Activated T-cell treated with anti-CD3 and anti-CD28 coated beads for 1 hour (primary cell): ENCODE measurements around the gene MYH6.

ENCODE experiments used
- DNase-seq: peaks from one replicate; pipeline ENCODE4 v3.0.0-alpha.2; 2020; ENCODE audit warnings: low read depth

Gene MYH6

DNA sequence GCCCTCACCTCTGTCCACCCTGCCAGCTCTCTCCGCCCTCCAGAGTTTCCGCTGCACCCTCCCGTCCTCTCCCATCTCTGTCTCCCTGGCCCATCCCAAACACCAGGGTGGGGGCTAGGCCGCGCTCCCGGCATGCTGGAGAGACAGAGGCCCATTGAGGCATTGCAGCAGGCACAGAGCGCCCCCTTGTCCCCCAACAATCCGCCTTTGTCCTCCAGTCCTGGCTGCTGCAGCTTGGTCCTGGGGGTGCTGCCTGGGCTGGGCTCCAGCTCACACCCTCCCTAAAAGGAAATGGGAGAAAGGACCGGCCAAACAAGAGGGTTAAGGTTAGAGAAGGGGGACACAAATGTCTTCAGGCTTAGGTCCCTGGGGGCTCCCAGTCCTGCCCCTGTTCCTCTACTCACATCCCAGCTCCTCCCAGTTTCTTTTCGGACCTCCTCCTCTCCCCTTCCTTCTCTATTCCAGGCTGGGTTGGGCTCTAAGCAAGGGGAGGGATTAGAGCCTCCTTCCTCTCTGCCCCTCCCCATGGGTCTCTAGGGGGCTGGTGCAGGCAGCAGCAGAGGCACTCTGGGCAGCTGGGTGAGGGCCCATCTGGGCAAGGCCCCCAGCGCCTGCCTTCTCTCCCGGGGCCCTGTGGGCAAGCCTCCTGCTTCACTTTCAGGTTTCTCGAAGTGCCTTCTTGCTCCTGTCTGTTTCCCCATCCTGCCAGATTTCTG is 31.4 kb downstream of the MYH6 start, which contains the start of gene CMTM5:
TSS of gene CMTM5 (plus strand) at position 565 of the 716 bp plus-strand sequence. CDS start 206 bp downstream, outside the sequence.
- no peak for DNase-seq

DNA sequence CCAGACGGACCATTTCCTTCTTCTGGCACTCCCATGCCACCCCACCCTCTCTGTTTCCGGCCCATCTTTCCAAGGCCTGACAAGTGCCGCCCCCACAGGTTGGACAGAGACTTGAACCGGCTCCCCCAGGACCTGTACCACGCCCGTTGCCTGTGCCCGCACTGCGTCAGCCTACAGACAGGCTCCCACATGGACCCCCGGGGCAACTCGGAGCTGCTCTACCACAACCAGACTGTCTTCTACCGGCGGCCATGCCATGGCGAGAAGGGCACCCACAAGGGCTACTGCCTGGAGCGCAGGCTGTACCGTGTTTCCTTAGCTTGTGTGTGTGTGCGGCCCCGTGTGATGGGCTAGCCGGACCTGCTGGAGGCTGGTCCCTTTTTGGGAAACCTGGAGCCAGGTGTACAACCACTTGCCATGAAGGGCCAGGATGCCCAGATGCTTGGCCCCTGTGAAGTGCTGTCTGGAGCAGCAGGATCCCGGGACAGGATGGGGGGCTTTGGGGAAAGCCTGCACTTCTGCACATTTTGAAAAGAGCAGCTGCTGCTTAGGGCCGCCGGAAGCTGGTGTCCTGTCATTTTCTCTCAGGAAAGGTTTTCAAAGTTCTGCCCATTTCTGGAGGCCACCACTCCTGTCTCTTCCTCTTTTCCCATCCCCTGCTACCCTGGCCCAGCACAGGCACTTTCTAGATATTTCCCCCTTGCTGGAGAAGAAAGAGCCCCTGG is 32.4 kb downstream of the MYH6 start:
- DNase-seq: no peak

DNA sequence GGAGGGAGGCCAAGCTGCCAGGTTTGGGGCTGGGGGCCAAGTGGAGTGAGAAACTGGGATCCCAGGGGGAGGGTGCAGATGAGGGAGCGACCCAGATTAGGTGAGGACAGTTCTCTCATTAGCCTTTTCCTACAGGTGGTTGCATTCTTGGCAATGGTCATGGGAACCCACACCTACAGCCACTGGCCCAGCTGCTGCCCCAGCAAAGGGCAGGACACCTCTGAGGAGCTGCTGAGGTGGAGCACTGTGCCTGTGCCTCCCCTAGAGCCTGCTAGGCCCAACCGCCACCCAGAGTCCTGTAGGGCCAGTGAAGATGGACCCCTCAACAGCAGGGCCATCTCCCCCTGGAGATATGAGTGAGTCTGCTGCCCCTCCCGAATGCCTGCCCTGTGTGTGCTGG is 35.0 kb downstream of the MYH6 start:
- no peak for DNase-seq

DNA sequence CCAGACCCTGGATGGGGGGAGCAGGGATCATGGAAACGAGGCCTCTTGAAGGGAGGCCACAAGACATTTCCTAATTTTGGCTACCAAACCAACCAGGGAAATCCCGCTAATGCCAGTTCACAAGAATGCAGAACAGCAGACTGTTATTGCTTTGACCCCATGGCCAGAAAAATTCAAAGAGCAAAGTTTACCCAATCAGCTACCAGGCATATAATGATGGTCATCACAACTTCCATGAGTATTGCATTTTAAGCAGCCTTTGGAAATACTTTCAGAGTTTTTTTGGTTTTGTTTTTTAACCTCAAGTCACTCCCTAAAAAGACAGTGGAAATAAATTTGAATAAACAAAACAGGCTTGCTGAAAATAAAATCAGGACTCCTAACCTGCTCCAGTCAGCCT is 35.6 kb downstream of the MYH6 start, which contains the start of gene IL25:
TSS of gene IL25 (plus strand) at position 301 of the 400 bp plus-strand sequence.
- DNase-seq: no peak

DNA sequence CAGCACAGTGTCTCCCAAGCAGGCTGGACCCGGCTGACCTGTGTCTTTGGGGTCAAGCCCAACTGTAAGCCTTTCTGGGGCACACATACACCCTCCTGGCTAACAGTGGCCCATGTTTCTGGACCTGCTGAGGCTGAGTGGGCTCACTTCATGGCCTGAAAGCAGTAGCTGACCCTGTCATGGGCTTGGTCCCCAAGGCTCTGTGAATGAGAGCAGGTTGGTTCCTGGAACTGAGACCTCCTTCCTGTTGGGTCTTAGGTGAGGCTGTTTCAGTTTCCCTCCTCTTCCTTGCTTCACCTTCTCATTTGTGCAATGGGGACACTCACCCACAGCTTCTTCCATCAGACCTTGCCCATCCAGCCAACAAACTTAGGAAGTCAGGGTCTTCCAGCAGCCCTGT is 36.2 kb downstream of the MYH6 start:
- no peak for DNase-seq

DNA sequence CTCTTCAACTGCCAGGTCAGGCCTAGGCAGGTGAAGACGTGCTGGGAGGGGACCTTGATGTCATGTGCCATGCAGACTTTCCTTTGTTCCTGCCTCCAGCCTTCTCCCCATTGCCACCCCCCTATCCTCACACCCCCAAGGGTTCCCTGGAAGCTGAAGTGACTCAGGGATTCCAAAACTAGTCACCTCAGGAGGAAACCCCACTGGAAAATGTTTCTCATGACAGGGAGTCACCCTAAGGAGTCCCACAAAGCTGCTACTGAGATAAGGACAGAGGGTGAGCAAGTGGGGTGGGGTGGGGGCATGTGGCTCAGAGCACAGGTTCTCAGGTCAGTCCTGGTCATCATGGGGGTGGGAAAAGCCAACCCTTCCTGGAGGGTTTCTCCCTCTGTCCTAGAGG is 37.9 kb downstream of the MYH6 start:
- DNase-seq: no peak

DNA sequence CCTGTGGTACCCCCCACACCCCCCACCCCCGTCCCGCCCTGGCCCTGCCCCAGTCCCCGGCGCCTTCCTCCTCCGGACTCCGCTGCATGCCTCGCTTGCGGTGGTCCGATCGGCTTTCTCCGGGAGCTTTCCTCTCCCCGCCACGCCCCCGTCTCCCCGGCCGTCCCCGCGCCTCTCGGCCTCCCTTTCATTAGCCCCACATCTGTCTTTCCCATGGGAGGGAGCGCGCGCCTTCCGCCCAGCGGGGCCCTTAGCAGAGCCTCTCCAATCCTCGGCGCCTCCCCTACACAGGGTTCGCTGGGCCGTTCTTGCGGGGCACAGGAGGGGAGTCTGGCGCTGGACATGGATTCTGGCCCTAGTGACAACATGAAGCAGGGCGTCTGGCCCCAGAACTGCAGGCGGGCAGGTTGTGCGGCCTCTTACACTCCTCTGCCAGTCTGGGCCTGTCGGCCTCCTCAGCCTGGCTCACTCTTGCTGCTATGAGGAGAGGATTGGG is 41.6 kb downstream of the MYH6 start:
- no peak for DNase-seq

DNA sequence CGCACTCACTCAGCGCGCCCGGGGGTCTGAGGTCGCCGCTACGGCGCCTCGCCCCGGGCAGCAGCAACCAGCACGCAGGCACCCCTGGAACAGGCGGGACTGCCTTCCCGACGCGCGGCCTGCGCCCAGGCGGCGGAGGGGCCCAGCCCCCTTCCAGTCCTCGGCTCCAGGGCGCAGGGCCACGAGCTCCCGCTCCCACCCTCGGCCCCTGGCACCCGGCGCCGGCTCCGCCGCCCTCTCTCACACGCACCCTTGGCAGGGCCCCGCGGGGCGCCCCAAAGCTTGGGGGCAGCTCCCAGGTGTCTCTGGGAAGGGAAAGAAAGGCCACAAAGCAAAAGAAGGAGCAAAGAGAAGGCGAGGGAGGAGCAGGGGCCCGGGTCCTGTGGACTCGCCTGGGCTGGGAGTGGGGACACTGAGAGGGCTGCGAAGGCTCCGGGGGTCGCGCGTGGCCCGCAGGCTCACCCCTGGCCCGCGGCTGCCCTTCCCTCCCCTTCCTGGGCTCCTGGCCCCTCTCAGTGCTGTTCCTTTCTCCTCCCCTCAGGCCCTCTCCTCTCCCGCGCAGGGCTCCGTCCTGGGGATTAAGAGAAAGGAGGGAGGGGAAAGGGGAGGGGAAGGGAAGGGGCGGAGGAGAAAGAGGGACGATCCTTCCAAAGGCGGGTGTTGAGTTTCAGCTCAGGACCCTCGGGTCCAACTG is 42.2 kb downstream of the MYH6 start:
- no peak for DNase-seq

DNA sequence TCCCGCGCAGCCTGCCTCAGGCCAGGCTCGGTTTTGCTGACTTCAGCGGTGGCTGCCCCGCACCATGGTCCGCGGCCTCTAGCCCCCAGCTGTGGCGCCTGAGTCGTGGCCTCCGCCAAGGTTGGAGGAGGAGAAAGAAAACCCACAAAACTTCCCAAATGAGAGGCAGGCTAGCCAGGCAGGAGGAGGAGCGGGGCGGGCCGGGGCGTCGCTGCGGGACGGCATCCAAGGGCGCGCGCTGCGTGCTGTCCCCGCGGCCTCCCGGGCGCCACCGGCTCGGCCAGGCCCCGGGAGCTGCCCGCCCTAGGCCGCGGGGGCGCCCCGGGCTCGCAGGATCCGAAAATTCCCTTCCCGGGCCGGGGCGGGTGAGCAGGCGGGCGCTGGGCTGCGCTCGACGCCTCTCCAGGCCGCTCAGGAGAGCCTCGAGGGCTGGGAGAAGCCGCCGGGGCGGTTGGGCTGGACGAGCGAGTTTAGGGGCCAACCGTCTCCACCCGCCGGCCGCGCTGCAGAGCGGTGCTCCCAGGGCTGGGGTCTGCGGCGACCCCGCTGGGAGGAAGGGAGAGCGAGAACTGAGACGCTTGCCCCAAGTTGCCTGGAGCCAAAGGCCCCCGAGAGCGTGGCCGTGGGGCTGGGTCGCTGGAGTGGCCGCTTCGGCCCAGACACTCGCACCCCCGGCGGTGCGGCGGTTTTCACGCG is 42.9 kb downstream of the MYH6 start, which contains the start of gene EFS:
TSS of gene EFS (minus strand) at position 137 of the 696 bp plus-strand sequence. CDS start 147 bp downstream, outside the sequence.
- no peak for DNase-seq

DNA sequence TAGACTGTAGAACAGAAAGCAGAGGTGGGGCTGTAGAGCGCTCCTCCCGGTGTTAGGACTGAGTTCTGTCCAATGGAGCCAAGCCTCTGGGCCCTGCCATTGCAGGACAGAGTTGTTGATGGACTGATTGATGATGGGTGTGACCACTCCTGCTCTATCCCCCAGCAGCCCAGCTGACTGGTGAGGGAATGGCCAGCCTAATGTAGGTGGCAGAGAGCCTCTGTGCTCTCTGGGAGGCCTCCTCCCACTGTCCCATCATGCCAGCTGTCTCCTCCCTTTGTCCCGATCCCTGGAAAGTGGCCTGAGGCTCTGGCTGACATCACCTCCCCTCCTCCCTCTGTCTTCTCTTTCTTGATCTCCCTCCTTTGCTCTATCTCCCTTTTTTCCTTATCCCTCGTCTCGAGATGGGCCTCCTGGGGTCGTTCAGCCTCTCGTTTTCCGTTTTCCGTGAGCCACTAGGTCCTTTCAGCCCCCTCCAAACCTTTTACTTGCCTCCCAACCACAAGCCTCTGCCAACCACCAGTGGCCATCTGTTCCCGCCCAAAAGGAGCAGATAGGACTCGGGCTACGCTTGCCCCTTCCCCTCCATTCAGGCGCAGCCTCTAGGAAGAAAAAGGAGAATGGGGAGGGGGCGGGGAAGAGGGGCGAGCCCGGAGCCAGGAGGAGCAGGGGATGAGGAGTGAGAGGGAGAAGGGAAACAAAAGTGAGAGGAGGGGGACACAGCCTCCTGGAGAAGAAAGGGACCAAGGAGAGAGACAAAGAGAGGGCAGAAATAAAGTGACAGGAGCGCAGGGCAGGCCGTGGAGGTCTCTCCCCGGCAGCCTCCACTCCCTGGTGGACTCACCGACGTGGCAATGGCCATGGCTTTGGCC is 43.7 kb downstream of the MYH6 start:
- no peak for DNase-seq

DNA sequence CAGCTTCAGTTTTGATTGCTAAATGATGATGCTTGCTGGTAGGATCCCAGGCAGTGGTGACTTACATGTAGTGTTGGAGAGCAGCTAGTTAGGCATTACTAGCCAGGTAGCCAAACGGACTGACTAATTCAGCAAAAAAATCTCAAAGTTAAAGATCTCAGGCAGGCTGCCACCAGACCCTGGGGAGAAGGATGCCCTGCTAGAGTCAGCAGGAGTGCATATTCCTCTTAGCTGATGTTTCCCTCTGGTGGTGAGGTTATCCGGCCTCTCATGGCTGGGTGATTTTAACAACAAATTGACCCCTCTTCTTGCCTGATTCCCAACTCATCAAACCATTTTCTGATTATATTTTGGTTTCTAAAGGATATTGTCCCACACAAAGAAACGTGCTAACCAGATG is 45.9 kb downstream of the MYH6 start:
- DNase-seq: no peak

DNA sequence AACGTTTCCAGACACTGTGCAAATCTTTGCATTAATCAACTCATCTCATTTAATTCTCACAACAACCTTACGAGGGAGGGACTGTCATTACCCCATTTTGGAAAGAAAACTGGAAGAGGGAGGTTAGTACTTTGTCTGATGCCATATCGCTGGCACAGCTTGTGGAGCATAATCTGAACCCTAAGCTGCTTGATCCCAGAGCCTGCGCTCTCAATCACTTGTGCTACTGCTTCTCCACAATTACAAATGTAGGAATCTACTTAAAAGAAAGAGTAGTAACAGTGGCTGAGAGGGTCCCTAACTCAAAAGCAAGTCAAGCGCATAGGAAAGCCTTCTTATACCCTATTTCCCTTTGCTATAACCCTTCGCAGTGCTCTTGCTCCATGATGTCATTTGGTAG is 46.3 kb downstream of the MYH6 start:
- no peak for DNase-seq

DNA sequence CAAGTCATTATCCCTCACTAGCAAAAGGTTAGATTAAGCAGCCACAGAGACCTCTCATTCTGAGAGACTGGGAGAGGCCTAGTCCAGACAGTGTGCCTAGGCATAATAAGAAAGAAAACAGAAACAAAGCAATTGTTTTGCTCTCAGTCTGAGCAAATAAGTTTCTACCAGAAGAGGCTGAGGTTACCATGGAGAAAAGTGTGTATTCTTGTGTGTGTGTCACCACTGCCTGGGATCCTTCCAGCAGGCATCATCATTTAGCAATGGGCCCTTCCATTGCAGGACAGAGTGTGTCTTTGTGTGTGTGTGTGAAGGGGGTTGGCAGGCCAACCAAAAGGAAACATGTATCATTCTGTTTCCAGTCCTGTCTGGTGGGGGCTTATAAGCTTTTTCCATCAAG is 46.8 kb downstream of the MYH6 start:
- DNase-seq: no peak

DNA sequence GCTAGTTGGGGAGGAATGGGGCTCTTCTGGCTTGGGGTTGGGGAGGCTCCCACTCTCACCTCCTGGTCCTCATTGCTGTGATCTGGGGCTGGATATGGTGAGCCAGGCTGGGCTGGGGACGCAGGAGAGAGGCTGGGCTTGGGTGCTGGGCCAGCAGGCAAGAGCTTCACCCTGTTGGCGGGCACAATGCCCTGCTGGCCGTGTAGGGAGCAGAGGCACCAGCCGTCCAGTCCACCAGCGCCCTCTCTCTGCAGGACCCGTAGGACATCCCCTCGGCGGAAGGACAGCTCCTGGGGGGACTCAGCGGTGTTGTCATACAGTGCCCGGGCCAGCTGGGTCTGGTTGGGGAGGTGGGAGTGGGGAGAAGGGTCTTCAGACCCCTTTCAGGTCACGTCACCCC is 47.6 kb downstream of the MYH6 start:
- no peak for DNase-seq

DNA sequence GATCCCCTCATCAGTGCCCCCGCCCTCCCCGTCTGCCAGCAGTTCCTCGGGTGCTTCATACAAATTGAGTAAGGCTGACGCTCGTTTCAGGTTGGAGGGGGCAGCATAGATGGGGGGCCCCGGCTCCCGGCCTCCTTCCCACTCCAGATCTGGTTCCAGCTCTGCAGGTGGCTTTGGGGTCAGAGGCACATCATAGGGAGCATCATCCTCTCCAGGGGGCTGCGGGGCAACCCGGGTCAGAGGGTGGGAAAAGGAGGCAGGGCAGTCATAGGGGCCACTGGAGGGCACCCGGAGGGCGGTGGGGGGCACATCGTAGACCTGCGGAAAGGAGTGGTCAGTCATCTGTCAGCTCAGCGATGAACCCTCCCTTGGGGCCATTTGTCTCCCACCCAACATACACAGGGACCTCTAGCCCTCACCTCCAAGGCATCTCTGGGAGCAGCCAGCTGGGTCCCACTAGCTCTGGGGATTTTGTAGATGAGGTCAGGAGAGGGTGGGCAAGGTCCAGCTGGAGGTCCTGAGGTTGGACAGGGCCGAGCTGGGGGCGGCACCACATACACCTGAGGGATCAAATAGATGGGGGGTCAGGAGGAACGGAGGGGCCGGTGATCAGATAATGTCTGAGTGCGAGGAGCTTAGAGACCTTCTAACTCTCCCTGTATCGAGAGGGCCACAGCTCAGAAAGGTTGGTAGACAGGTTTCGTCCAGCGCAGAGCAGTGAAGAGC is 48.2 kb downstream of the MYH6 start:
- DNase-seq: no peak

DNA sequence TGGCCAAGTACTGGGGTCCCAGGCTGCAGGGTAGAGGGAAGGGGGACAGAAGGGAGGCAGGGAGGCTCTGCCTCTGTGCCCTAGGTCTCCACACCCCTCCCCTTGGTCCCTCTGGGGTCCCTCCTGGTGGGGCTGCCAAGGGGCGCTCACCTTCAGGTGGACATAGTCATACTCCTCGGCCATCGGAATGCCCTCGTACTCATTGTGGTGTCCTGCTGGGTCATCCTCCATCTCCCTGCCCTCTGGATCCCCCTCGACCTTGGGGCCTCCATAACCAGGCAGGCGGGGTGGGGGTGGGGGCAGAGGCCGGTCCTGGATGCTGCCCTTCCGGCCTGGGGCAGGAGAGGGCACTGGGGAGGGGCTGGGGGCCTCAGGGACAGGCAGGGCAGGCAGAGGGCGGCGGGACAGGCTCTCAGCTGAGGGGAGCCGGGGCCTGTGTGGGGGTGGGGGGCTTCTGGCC is 48.9 kb downstream of the MYH6 start:
- DNase-seq: no peak

DNA sequence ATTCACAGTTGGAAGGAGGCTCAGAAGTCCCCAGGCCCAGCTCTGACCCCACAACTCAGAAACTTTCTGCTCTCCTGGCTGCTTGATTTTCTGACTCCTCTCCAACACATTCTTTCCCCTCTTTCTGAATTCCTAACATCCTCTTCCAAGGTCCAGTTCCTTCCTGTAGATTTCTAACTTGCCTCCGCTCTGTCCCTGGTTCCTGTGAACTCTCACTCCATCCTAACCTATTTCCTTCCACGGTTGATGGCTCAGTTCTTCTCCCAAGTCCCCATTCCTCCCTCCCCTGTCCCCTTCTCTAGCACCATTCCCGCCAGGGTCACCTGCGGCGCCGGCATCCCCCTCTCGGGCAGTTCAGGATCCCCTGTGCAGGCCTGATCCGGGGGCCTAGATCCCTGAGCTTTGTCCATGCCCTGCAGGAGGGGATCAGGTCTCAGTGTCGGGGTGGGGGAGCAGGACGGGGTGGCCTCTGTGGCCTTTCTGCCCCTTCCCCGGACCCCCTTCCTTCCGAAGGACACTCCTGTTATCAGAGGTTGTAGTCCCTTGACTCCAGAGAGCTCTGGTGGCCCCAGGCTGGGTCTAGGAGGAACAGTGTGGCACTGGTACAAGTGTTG is 49.4 kb downstream of the MYH6 start:
- DNase-seq: no peak

DNA sequence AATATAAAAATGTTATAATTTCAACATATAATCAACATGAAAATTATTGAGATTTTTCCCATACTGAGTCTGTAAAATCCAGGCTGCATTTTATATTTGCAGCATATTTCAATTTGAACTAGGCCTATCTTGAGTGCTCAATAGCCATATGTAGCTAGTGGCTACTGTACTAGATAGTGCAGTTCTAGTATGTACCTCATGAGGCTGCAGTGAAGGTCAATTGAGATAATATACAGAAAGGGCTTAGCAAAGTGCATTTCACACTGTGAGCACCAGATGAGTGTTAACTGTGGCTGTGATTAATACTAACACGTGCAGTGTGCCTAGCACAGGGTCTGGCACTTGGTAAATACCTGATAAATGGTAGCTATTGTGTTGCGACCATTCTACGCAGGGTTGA is 50.0 kb downstream of the MYH6 start:
- DNase-seq: no peak

DNA sequence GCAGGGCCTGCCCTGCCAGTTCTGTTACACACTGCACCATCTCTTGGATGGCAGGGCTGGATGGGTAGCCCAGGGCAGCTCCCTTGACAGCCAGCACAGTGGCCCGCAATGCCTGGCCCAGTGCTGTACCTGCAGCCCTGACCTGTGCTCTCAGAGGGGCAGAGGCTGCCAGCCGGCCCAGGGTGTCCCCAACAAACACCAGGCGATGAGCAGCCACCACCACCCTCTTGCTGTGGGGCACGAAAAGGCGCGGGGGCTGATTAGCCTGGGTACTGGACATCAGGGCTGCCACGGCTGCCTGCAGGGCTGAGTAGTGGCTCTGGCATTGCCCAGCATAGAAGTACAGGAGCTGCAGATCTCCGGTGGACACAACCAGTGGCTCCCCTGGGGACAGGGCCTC is 50.8 kb downstream of the MYH6 start:
- DNase-seq: no peak

DNA sequence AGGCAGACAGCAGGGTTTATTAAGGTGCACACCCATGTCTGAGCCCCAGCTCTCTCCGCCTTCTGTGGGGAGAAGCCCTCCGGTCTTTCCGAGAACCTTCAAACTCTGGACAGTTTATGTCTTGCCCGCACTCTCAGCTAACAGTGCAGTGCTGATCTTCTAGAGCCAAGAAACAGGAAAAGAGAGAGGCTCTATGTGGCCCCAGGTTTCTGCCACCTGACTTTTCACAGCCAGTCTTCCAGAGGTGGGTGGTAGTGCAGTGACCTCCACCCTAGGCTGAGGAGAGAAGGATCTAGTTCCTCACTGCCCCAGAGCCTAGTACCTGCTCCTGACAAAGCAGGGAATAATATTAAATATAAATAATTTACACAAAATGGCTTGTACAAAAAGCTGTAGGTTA is 51.4 kb downstream of the MYH6 start:
- DNase-seq: no peak
